ENCODE measurements around the gene PTPN1.

The PTPN1 gene

GRCh38 chr20:50514750-50515149 is 4.6 kb downstream of the PTPN1 start:
- FAIRE-seq: no peak

GRCh38 chr20:50515471-50516106 is 5.4 kb downstream of the PTPN1 start:
- no peak for FAIRE-seq

GRCh38 chr20:50516180-50516934 is 6.2 kb downstream of the PTPN1 start:
- FAIRE-seq: no peak

- FAIRE-seq: no peak
Observed at GRCh38 chr20:50516935-50517816, 7.0 kb downstream of the PTPN1 start.

GRCh38 chr20:50517817-50518154 is 7.6 kb downstream of the PTPN1 start:
- FAIRE-seq: no peak

- no peak for FAIRE-seq
Observed at GRCh38 chr20:50518270-50518721, 8.1 kb downstream of the PTPN1 start.

GRCh38 chr20:50519036-50519762 is 9.0 kb downstream of the PTPN1 start:
- no peak for FAIRE-seq

GRCh38 chr20:50520222-50520880 is 10.2 kb downstream of the PTPN1 start:
- FAIRE-seq: no peak

GRCh38 chr20:50521221-50522052 is 11.3 kb downstream of the PTPN1 start:
- no peak for FAIRE-seq

- no peak for FAIRE-seq
Observed at GRCh38 chr20:50522053-50522674, 12.0 kb downstream of the PTPN1 start.

GRCh38 chr20:50523552-50524167 is 13.5 kb downstream of the PTPN1 start:
- no peak for FAIRE-seq

- no peak for FAIRE-seq
Observed at GRCh38 chr20:50525681-50526080, 15.5 kb downstream of the PTPN1 start.

- FAIRE-seq: no peak
Observed at GRCh38 chr20:50526403-50526989, 16.3 kb downstream of the PTPN1 start.

GRCh38 chr20:50527068-50527605 is 17.0 kb downstream of the PTPN1 start:
- FAIRE-seq: no peak

- FAIRE-seq: no peak
Observed at GRCh38 chr20:50528129-50528528, 17.9 kb downstream of the PTPN1 start.

GRCh38 chr20:50528804-50529351 is 18.7 kb downstream of the PTPN1 start:
- FAIRE-seq: no peak

- FAIRE-seq: no peak
Observed at GRCh38 chr20:50532221-50532620, 22.0 kb downstream of the PTPN1 start.

- FAIRE-seq: no peak
Observed at GRCh38 chr20:50533061-50533460, 22.9 kb downstream of the PTPN1 start.

GRCh38 chr20:50533464-50533863 is 23.3 kb downstream of the PTPN1 start:
- FAIRE-seq: no peak

Data from A204.1 (cell line).